Coronary artery (tissue), 2 donors: ENCODE results near the gene NTNG1.

ENCODE experiments used
- DNase-seq: peaks from one replicate; pipeline ENCODE4 v3.0.0-alpha.2; 2017; ENCODE audit warnings: low spot score
- H3K27ac ChIP-seq, 2 donors: fragments of 200-600 bp; sonication (generic); one replicate each; pipeline ENCODE4 v1.5.1; 2016 to 2019
- H3K4me3 ChIP-seq: fragments of 200-600 bp; sonication (generic); 2 replicates; pipeline ENCODE4 v1.5.1; 2016; ENCODE audit warnings: mild to moderate bottlenecking, moderate library complexity
- TF ChIP-seq, protein P1 (sequence below): fragments of 200-600 bp; sonication (generic); IDR thresholded peaks from one replicate; pipeline ENCODE4 v1.5.1; 2019; ENCODE audit warnings: antibody characterized with exemption

NTNG1 gene

DNA sequence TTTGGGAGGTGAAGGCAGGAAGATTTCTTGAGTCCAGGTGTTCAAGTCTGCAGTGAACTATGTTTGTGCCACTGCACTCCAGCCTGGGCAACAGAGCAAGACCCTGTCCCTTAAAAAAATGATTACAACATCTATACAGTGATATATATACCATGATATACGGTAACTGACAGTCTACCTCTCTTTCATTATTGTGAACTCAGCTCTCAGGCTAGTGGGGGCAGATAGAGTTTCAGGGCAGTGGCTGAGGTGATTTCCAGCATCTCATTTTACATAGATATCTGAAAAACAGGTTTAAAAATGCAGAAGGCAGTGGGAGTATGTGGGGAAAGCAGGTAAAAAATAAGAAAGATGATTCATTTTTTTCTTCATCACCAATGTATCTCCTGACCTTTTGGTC is 8.1 kb upstream of the NTNG1 start:
- Histone ChIP-seq H3K4me3 (no peak overlapping the region), H3K27ac (no peak overlapping the region)
- TF ChIP-seq, protein P1, sequence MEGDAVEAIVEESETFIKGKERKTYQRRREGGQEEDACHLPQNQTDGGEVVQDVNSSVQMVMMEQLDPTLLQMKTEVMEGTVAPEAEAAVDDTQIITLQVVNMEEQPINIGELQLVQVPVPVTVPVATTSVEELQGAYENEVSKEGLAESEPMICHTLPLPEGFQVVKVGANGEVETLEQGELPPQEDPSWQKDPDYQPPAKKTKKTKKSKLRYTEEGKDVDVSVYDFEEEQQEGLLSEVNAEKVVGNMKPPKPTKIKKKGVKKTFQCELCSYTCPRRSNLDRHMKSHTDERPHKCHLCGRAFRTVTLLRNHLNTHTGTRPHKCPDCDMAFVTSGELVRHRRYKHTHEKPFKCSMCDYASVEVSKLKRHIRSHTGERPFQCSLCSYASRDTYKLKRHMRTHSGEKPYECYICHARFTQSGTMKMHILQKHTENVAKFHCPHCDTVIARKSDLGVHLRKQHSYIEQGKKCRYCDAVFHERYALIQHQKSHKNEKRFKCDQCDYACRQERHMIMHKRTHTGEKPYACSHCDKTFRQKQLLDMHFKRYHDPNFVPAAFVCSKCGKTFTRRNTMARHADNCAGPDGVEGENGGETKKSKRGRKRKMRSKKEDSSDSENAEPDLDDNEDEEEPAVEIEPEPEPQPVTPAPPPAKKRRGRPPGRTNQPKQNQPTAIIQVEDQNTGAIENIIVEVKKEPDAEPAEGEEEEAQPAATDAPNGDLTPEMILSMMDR = no peak
- no peak for DNase-seq

DNA sequence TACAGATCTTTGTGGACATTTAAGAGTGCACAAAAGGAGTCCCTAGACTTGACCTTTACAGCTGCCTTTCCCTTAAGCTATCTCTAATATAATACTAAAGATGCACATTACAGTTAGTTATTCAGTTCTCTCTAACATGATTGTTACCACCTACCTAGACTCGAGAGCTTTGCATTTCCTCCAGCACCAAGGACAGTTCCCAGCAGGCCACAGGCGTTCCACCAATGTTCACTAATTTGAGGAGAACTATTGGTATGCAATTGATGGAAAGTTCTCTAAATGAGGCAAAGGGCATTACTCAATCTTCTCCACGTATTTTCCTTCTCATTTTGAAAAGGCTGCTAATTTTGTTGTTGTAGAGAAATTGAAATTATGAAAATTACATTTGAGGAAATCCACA is 5.4 kb upstream of the NTNG1 start:
- DNase-seq = no peak
- H3K27ac ChIP-seq = no peak overlapping the region
- no peak overlapping the region for H3K4me3 ChIP-seq
- TF ChIP-seq, protein P1 = no peak

DNA sequence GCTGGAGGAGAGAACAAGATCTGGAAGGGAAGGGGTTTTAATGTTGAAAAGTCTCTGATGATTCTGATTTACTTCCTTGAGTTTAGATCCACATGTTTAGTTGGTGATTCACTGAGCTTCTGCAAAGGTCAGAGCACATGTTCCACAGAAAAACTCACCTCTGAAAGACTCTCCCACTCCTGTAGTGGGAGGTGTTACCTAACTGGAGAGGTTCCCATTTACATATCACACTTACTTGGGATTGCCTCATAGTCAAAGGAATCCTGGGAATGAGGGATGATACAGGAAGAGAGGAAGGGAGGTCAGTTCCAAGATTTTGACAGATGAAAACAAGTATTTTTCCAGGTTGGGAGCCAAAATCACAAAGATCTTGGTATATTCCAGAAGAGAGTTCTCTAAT is 2.7 kb upstream of the NTNG1 start:
- Histone ChIP-seq H3K27ac (no peak overlapping the region), H3K4me3 (no peak overlapping the region)
- no peak for DNase-seq
- TF ChIP-seq, protein P1 = no peak

DNA sequence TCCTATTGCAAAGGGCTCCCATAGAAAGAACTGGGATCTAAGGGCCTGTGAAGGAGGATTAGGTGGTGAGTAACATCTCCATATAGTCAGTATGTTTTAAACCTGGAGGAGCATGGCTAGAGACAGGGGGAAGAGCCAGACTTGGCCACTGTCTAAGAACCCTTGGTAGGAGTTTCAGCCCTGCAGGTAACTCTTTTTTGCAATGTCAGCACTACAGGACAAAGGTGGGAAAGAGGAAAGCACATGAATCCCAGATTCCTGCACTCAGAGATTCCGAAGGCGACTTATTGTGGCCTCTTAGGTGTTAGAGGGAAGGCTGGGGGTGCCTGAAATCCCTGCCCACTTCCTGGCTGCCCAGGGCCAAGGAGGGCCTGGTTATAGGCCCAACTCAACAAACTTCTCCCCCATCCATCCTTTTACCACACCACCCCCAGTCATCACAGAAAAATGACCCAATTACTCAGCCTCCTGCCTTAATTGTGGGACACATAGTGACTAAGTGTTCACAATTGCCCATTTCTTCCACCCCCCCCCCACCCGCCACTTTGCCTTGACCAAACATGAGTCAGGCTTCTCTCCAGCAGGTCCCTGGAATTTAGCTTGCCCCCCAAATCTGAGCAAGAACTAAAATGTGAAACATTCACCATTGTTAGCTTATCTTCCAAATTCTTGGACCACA is 1.9 kb upstream of the NTNG1 start:
- Histone ChIP-seq H3K27ac (no peak overlapping the region), H3K4me3 (no peak overlapping the region)
- DNase-seq = no peak
- TF ChIP-seq, protein P1 = no peak

DNA sequence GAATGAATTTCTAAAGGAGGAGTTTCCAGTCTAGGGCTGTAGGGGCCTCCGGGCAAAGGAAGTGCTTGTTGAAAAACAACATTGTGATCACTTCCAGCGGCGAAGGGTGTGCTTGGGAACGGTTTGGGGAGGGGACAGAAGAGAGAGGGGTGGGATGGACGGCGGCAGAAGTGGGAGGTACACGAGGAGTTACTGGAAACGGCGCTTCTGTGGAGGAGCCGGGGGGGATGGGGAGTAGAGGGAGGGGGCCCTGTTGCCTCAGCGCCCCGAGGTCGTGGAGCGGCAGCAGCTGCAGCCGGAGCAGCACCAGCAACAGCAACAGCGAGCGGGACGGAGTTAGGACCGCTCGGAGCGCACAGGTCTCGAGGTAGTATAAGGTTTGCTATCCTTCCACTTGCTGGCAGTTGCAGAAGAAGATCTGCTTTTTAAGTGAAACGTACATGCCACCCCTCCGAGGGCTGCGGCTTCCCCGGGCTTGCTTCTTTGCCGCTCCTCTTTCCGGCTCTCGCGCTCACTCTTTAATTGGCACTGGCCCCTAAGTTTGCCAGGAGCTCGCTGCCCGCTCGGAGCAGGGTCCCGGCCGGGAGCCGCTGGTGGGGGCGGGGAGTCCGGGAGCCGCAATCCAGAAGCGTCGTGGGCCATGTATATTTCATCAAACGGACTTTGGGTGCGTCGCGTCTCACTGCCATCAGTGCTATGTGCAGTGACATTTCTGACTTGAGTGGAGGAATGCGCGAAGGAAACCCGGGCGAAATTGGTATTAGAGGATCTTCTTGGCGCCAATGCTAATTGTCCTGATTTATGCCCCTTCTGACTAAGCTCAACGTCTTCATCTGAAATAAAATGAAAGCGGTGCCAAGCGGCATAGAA is 771 bp upstream of the NTNG1 start:
- no peak overlapping the region for H3K27ac ChIP-seq
- no peak for DNase-seq

DNA sequence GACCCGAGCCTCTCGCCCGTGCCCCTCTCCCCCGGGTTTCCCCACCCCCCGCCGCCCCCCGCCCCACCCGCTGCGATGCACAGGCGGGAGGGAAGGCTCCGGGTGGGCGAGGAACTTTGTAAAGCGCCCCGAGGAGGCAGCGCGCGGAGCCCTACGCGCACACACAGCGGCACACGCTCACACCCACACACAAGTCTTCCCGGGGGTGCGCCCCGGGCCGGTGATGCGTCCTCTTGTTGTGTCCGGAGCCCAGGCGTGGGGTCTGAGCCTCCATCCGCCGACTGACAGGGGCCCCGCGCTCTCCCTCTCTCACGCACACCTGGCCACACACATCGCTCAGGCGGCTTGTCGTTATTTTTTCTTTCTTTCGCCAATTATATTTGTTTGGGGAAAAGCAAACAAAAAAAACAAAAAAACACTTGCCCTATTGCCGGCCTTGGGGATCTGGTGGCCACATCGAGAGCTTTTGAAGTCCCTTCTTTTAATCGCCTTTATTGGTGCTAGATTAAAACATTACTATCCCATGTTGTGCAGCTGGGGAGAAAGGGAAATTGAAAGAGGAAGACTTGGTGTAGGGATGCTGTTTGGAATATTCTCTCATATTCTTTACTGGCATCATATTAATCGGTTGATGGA is 770 bp downstream of the NTNG1 start:
- TF ChIP-seq, protein P1 = no peak
- H3K4me3 ChIP-seq = peak overlapping the region; percentile 82
- no peak for DNase-seq
- H3K27ac ChIP-seq = no peak overlapping the region

More for the DNA sequence above, 771 bp upstream of the NTNG1 start:
- peak overlapping the region; percentile 82 for H3K4me3 ChIP-seq
- TF ChIP-seq, protein P1 = no peak
